Prostate gland (tissue), 2 donors: ENCODE results near the gene ZNF770. TPM values are rescaled to one million over a fixed set of nuclear protein-coding genes. Genes with fewer than 3 reads are reported as not detected.

ENCODE experiments used
- DNase-seq: peaks from one replicate; pipeline ENCODE4 v3.0.0-alpha.2; 2019; ENCODE audit warnings: low spot score
- H3K27ac ChIP-seq, 2 donors: fragments of 200-600 bp; sonication (generic); 2 replicates each; pipeline ENCODE4 v1.5.1; 2017 to 2019
- H3K27me3 ChIP-seq: fragments of 200-600 bp; sonication (generic); replicated peaks from 2 replicates; pipeline ENCODE4 v1.5.1; 2019; ENCODE audit not compliant: insufficient read depth
- H3K36me3 ChIP-seq, 2 donors: fragments of 200-600 bp; sonication (generic); 1 replicate in 1 of 2; 2 replicates in 1 of 2; pipeline versions ENCODE4 v1.5.1 to v1.8.1; 2017 to 2019
- H3K4me1 ChIP-seq: fragments of 200-600 bp; sonication (generic); replicated peaks from 2 replicates; pipeline ENCODE4 v1.5.1; 2019
- H3K4me3 ChIP-seq, 2 donors: fragments of 200-600 bp; sonication (generic); 2 replicates each; pipeline ENCODE4 v1.5.1; 2017 to 2019
- H3K9me3 ChIP-seq: fragments of 200-600 bp; sonication (generic); 2 replicates; pipeline ENCODE4 v1.5.1; 2017
- CTCF ChIP-seq, 4 experiments: fragments of 200-600 bp in 2 of 4; fragments of 450-650 bp in 2 of 4; sonication (generic) in 2 of 4; IDR thresholded peaks; 1 replicate in 3 of 4; 2 replicates in 1 of 4; pipeline ENCODE4 v1.5.1; 2016 to 2019; ENCODE audit warnings: antibody characterized with exemption in 4 of 4, mild to moderate bottlenecking in 2 of 4, moderate library complexity in 2 of 4
- POLR2A ChIP-seq: fragments of 450-650 bp; IDR thresholded peaks from one replicate; pipeline ENCODE4 v1.6.1; 2016; ENCODE audit warnings: antibody characterized with exemption, mild to moderate bottlenecking
- POLR2AphosphoS5 ChIP-seq: sonication (generic); formaldehyde crosslinking; IDR thresholded peaks from one replicate; pipeline ENCODE4 v1.6.1; 2017; ENCODE audit warnings: antibody characterized with exemption
- WGBS: methylation state at CpG from one replicate; pipeline ENCODE4 v1.1.5; 2018; 5-methylcytosine and 5-hydroxymethylcytosine counted together
- intact Hi-C: fragments of 100-400 bp; cut with DNase I; formaldehyde crosslinking; loops from one replicate; pipeline ENCODE4 v1.14.2; 2022
- total RNA-seq, 2 donors: library from RNA; depleted of rRNA; stranded (reverse); fragments of >200 nt; gene quantifications; one replicate each; pipeline ENCODE4 v1.1.0, GENCODE V29; 2016

ZNF770 gene
- total RNA-seq, 2 donors from 2014 or later: 29.6 to 32.0 TPM

- no peaks in the 10 kb centered on the region for H3K4me1 ChIP-seq
- DNase-seq: no peak
- no peak for TF ChIP-seq CTCF (IDR thresholded peaks at IDR 0.05)
- TF ChIP-seq POLR2AphosphoS5: no peak
- no peak for TF ChIP-seq POLR2A
- no peaks in the 10 kb centered on the region for H3K27me3 ChIP-seq
- H3K27ac ChIP-seq: no peak overlapping the region
- intact Hi-C loops: no loop called here
- 79% methylated on average over 6 of the region's 6 CpGs for WGBS
- H3K36me3 ChIP-seq: no peaks in the 10 kb centered on the region
- H3K9me3 ChIP-seq: no peaks in the 10 kb centered on the region
- no peak overlapping the region for H3K4me3 ChIP-seq
Measured at GRCh38 chr15:35019404-35020327, 31.6 kb upstream of the ZNF770 start.

- H3K27me3 ChIP-seq: no peaks in the 10 kb centered on the region
- no peaks in the 10 kb centered on the region for H3K36me3 ChIP-seq
- intact Hi-C loops: no loop called here
- H3K4me1 ChIP-seq: no peaks in the 10 kb centered on the region
- H3K27ac ChIP-seq: no peak overlapping the region
- H3K9me3 ChIP-seq: no peaks in the 10 kb centered on the region
- DNase-seq: no peak
- no peak for TF ChIP-seq POLR2A
- no peak for TF ChIP-seq CTCF (IDR thresholded peaks at IDR 0.05)
- no peak for TF ChIP-seq POLR2AphosphoS5
- H3K4me3 ChIP-seq: no peak overlapping the region
Measured at GRCh38 chr15:35014241-35014640, 26.2 kb upstream of the ZNF770 start.

- Histone ChIP-seq H3K9me3 (no peaks in the 10 kb centered on the region), H3K4me3 (no peak overlapping the region), H3K4me1 (no peaks in the 10 kb centered on the region), H3K27ac (no peak overlapping the region), H3K36me3 (no peaks in the 10 kb centered on the region), H3K27me3 (no peaks in the 10 kb centered on the region)
- WGBS: 65% methylated on average over 4 of the region's 4 CpGs
- no peak for DNase-seq
- TF ChIP-seq POLR2AphosphoS5 (no peak), CTCF (IDR thresholded peaks at IDR 0.05) (no peak), POLR2A (no peak)
- intact Hi-C loops: no loop called here
Measured at GRCh38 chr15:35013370-35013769, 25.3 kb upstream of the ZNF770 start.

- no peaks in the 10 kb centered on the region for H3K27me3 ChIP-seq
- no peak overlapping the region for H3K4me3 ChIP-seq
- no peak overlapping the region for H3K27ac ChIP-seq
- H3K36me3 ChIP-seq: no peaks in the 10 kb centered on the region
- no peak for TF ChIP-seq POLR2AphosphoS5
- no peak for TF ChIP-seq CTCF (IDR thresholded peaks at IDR 0.05)
- TF ChIP-seq POLR2A: no peak
- intact Hi-C loops: no loop called here
- no peaks in the 10 kb centered on the region for H3K4me1 ChIP-seq
- WGBS: 78% methylated on average over 2 of the region's 2 CpGs
- H3K9me3 ChIP-seq: no peaks in the 10 kb centered on the region
- DNase-seq: no peak
Measured at GRCh38 chr15:35007397-35007796, 19.3 kb upstream of the ZNF770 start.

- no peak overlapping the region for H3K27ac ChIP-seq
- no peak overlapping the region for H3K4me3 ChIP-seq
- H3K4me1 ChIP-seq: no peaks in the 10 kb centered on the region
- H3K36me3 ChIP-seq: no peaks in the 10 kb centered on the region
- intact Hi-C loops: no loop called here
- H3K9me3 ChIP-seq: no peaks in the 10 kb centered on the region
- WGBS: 93% methylated on average over 6 of the region's 6 CpGs
- no peak for DNase-seq
- no peaks in the 10 kb centered on the region for H3K27me3 ChIP-seq
- TF ChIP-seq CTCF (IDR thresholded peaks at IDR 0.05) (no peak), POLR2AphosphoS5 (no peak), POLR2A (no peak)
Measured at GRCh38 chr15:35005933-35006332, 17.8 kb upstream of the ZNF770 start.
